ENCODE data around the gene TRRAP. TPM values are rescaled to one million over a fixed set of nuclear protein-coding genes. Genes with fewer than 3 reads are reported as not detected.

Gene TRRAP
- total RNA-seq, 2 donors from 2014 or later, result 70.1 to 77.2 TPM

- DNase-seq (no peak), ATAC-seq (no peak)
- Mint-ChIP-seq H3K27ac (peak overlapping the region; percentile 21), H3K36me3 (ENCODE audit: low read depth) (peaks cover 15% of the 10 kb centered on the region), H3K4me3 (no peak overlapping the region), H3K4me1 (peaks cover 5% of the 10 kb centered on the region), H3K27me3 (no peaks in the 10 kb centered on the region)
- H3K9me3 ChIP-seq (ENCODE audit: control insufficient read depth, low read length, poor library complexity, severe bottlenecking), result no peaks in the 10 kb centered on the region
Measured at GRCh38 chr7:98974906-98975816, 96.8 kb downstream of the TRRAP start.

GRCh38 chr7:98976396-98977185 is 98.3 kb downstream of the TRRAP start:
- no peak overlapping the region for H3K27ac Mint-ChIP-seq
- DNase-seq, result no peak
- H3K36me3 Mint-ChIP-seq (ENCODE audit: low read depth), result peaks cover 13% of the 10 kb centered on the region
- no peak overlapping the region for H3K4me3 Mint-ChIP-seq
- no peaks in the 10 kb centered on the region for H3K9me3 ChIP-seq (ENCODE audit: control insufficient read depth, low read length, poor library complexity, severe bottlenecking)
- ATAC-seq, result no peak
- H3K4me1 Mint-ChIP-seq, result peaks cover 5% of the 10 kb centered on the region
- H3K27me3 Mint-ChIP-seq, result no peaks in the 10 kb centered on the region

- Mint-ChIP-seq H3K27me3 (no peaks in the 10 kb centered on the region), H3K4me3 (no peak overlapping the region), H3K27ac (no peak overlapping the region), H3K4me1 (peaks cover 5% of the 10 kb centered on the region), H3K36me3 (ENCODE audit: low read depth) (peaks cover 10% of the 10 kb centered on the region)
- ATAC-seq (no peak), DNase-seq (no peak)
- no peaks in the 10 kb centered on the region for H3K9me3 ChIP-seq (ENCODE audit: control insufficient read depth, low read length, poor library complexity, severe bottlenecking)
Measured at GRCh38 chr7:98978672-98979071, 100.3 kb downstream of the TRRAP start.

GRCh38 chr7:98981701-98982100 is 103.4 kb downstream of the TRRAP start:
- H3K9me3 ChIP-seq (ENCODE audit: control insufficient read depth, low read length, poor library complexity, severe bottlenecking), result no peaks in the 10 kb centered on the region
- Mint-ChIP-seq H3K27me3 (no peaks in the 10 kb centered on the region), H3K4me1 (peaks cover 3% of the 10 kb centered on the region), H3K4me3 (no peak overlapping the region), H3K36me3 (ENCODE audit: low read depth) (peaks cover 18% of the 10 kb centered on the region), H3K27ac (no peak overlapping the region)
- ATAC-seq (no peak), DNase-seq (no peak)

GRCh38 chr7:98982686-98983085 is 104.4 kb downstream of the TRRAP start:
- no peak for DNase-seq
- no peak for ATAC-seq
- Mint-ChIP-seq H3K27me3 (no peaks in the 10 kb centered on the region), H3K4me1 (peaks cover 6% of the 10 kb centered on the region), H3K4me3 (no peak overlapping the region), H3K27ac (no peak overlapping the region), H3K36me3 (ENCODE audit: low read depth) (peaks cover 22% of the 10 kb centered on the region)
- H3K9me3 ChIP-seq (ENCODE audit: control insufficient read depth, low read length, poor library complexity, severe bottlenecking), result no peaks in the 10 kb centered on the region

GRCh38 chr7:98984126-98984525 is 105.8 kb downstream of the TRRAP start:
- no peaks in the 10 kb centered on the region for H3K9me3 ChIP-seq (ENCODE audit: control insufficient read depth, low read length, poor library complexity, severe bottlenecking)
- peaks cover 19% of the 10 kb centered on the region for H3K36me3 Mint-ChIP-seq (ENCODE audit: low read depth)
- no peak overlapping the region for H3K27ac Mint-ChIP-seq
- H3K4me3 Mint-ChIP-seq, result peak overlapping the region; percentile 37
- peaks cover 6% of the 10 kb centered on the region for H3K4me1 Mint-ChIP-seq
- no peak for ATAC-seq
- H3K27me3 Mint-ChIP-seq, result no peaks in the 10 kb centered on the region
- DNase-seq, result no peak

GRCh38 chr7:98985406-98985805 is 107.1 kb downstream of the TRRAP start:
- no peak overlapping the region for H3K4me3 Mint-ChIP-seq
- ATAC-seq, result no peak
- no peak for DNase-seq
- no peaks in the 10 kb centered on the region for H3K27me3 Mint-ChIP-seq
- H3K4me1 Mint-ChIP-seq, result peaks cover 3% of the 10 kb centered on the region
- H3K27ac Mint-ChIP-seq, result no peak overlapping the region
- H3K36me3 Mint-ChIP-seq (ENCODE audit: low read depth), result peaks cover 13% of the 10 kb centered on the region
- H3K9me3 ChIP-seq (ENCODE audit: control insufficient read depth, low read length, poor library complexity, severe bottlenecking), result no peaks in the 10 kb centered on the region

GRCh38 chr7:98985945-98986344 is 107.6 kb downstream of the TRRAP start:
- no peak overlapping the region for H3K4me3 Mint-ChIP-seq
- H3K27ac Mint-ChIP-seq, result no peak overlapping the region
- no peaks in the 10 kb centered on the region for H3K27me3 Mint-ChIP-seq
- no peak for ATAC-seq
- peaks cover 3% of the 10 kb centered on the region for H3K4me1 Mint-ChIP-seq
- DNase-seq, result no peak
- H3K36me3 Mint-ChIP-seq (ENCODE audit: low read depth), result peaks cover 13% of the 10 kb centered on the region
- no peaks in the 10 kb centered on the region for H3K9me3 ChIP-seq (ENCODE audit: control insufficient read depth, low read length, poor library complexity, severe bottlenecking)

GRCh38 chr7:98988641-98989040 is 110.3 kb downstream of the TRRAP start:
- DNase-seq (no peak), ATAC-seq (no peak)
- Mint-ChIP-seq H3K27me3 (no peaks in the 10 kb centered on the region), H3K4me3 (no peak overlapping the region), H3K36me3 (ENCODE audit: low read depth) (peaks cover 15% of the 10 kb centered on the region), H3K4me1 (peaks cover 3% of the 10 kb centered on the region), H3K27ac (peak overlapping the region; percentile 34)
- H3K9me3 ChIP-seq (ENCODE audit: control insufficient read depth, low read length, poor library complexity, severe bottlenecking), result no peaks in the 10 kb centered on the region

- ATAC-seq (no peak), DNase-seq (no peak)
- Mint-ChIP-seq H3K27me3 (no peaks in the 10 kb centered on the region), H3K27ac (peak overlapping the region; percentile 19), H3K4me1 (peaks cover 3% of the 10 kb centered on the region), H3K36me3 (ENCODE audit: low read depth) (peaks cover 14% of the 10 kb centered on the region), H3K4me3 (no peak overlapping the region)
- H3K9me3 ChIP-seq (ENCODE audit: control insufficient read depth, low read length, poor library complexity, severe bottlenecking), result no peaks in the 10 kb centered on the region
Measured at GRCh38 chr7:98990356-98990755, 112.0 kb downstream of the TRRAP start.

- no peak overlapping the region for H3K4me3 Mint-ChIP-seq
- H3K27me3 Mint-ChIP-seq, result no peaks in the 10 kb centered on the region
- H3K9me3 ChIP-seq (ENCODE audit: control insufficient read depth, low read length, poor library complexity, severe bottlenecking), result no peaks in the 10 kb centered on the region
- no peak overlapping the region for H3K27ac Mint-ChIP-seq
- DNase-seq, result no peak
- ATAC-seq, result no peak
- H3K4me1 Mint-ChIP-seq, result peaks cover 9% of the 10 kb centered on the region
- peaks cover 17% of the 10 kb centered on the region for H3K36me3 Mint-ChIP-seq (ENCODE audit: low read depth)
Measured at GRCh38 chr7:98991141-98991540, 112.8 kb downstream of the TRRAP start.

- DNase-seq (no peak), ATAC-seq (no peak)
- H3K4me1 Mint-ChIP-seq, result peaks cover 8% of the 10 kb centered on the region
- H3K27ac Mint-ChIP-seq, result no peak overlapping the region
- no peak overlapping the region for H3K4me3 Mint-ChIP-seq
- H3K27me3 Mint-ChIP-seq, result no peaks in the 10 kb centered on the region
- H3K36me3 Mint-ChIP-seq (ENCODE audit: low read depth), result peaks cover 18% of the 10 kb centered on the region
- no peaks in the 10 kb centered on the region for H3K9me3 ChIP-seq (ENCODE audit: control insufficient read depth, low read length, poor library complexity, severe bottlenecking)
Measured at GRCh38 chr7:98992076-98992475, 113.7 kb downstream of the TRRAP start.

- ATAC-seq, result no peak
- H3K4me3 Mint-ChIP-seq, result no peak overlapping the region
- no peak overlapping the region for H3K27ac Mint-ChIP-seq
- DNase-seq, result no peak
- peaks cover 13% of the 10 kb centered on the region for H3K36me3 Mint-ChIP-seq (ENCODE audit: low read depth)
- peaks cover 5% of the 10 kb centered on the region for H3K4me1 Mint-ChIP-seq
- H3K27me3 Mint-ChIP-seq, result no peaks in the 10 kb centered on the region
- H3K9me3 ChIP-seq (ENCODE audit: control insufficient read depth, low read length, poor library complexity, severe bottlenecking), result no peaks in the 10 kb centered on the region
Measured at GRCh38 chr7:98993024-98993897, 114.9 kb downstream of the TRRAP start.
